HG02610 (cell line): ENCODE results near the gene FAM89A.
"Not testable (repeated sequence)": the region's sequence is repeated elsewhere in the genome, so short reads cannot be mapped to it uniquely, and the experiment has no call there.

Source experiments
- ATAC-seq: cut with Tn5 transposase; IDR thresholded peaks from one replicate; pipeline ENCODE4 v1.9.1; 2021; ENCODE audit warnings: mild to moderate bottlenecking, moderate library complexity; ENCODE audit not compliant: unreplicated experiment

FAM89A gene

GRCh38 chr1:231057410-231057809 lies 17.4 kb upstream of the FAM89A start:
- no peak for ATAC-seq

- ATAC-seq, result no peak
Observed at GRCh38 chr1:231055271-231055670, 15.2 kb upstream of the FAM89A start.

- peak; percentile 46 for ATAC-seq
Observed at GRCh38 chr1:231053493-231054162, 13.6 kb upstream of the FAM89A start.

GRCh38 chr1:231052777-231053176 lies 12.7 kb upstream of the FAM89A start:
- ATAC-seq, result no peak

GRCh38 chr1:231050932-231051331 lies 10.9 kb upstream of the FAM89A start:
- ATAC-seq, result not testable (repeated sequence)

GRCh38 chr1:231050395-231050794 lies 10.3 kb upstream of the FAM89A start:
- ATAC-seq, result no peak

- ATAC-seq, result no peak
Observed at GRCh38 chr1:231049121-231049979, 9.3 kb upstream of the FAM89A start.

- ATAC-seq, result not testable (repeated sequence)
Observed at GRCh38 chr1:231048419-231048818, 8.4 kb upstream of the FAM89A start.

GRCh38 chr1:231047529-231047928 lies 7.5 kb upstream of the FAM89A start:
- ATAC-seq, result not testable (repeated sequence)

- ATAC-seq, result no peak
Observed at GRCh38 chr1:231046730-231047395, 6.8 kb upstream of the FAM89A start.

- ATAC-seq, result not testable (repeated sequence)
Observed at GRCh38 chr1:231045921-231046729, 6.1 kb upstream of the FAM89A start.

- ATAC-seq, result no peak
Observed at GRCh38 chr1:231045286-231045685, 5.2 kb upstream of the FAM89A start.

- no peak for ATAC-seq
Observed at GRCh38 chr1:231044588-231044987, 4.5 kb upstream of the FAM89A start.

GRCh38 chr1:231041719-231042261 lies 1.7 kb upstream of the FAM89A start:
- ATAC-seq, result no peak

- ATAC-seq, result no peak
Observed at GRCh38 chr1:231040800-231041718, 1.0 kb upstream of the FAM89A start.

- no peak for ATAC-seq
Observed at GRCh38 chr1:231039161-231040018, 664 bp downstream of the FAM89A start.

GRCh38 chr1:231037585-231038517 lies 2.2 kb downstream of the FAM89A start:
- ATAC-seq, result no peak
